GM19372 (cell line): ENCODE measurements around the gene UBLCP1.

Experiments
- ATAC-seq: cut with Tn5 transposase; IDR thresholded peaks from one replicate; pipeline ENCODE4 v1.9.1; 2021; ENCODE audit warnings: mild to moderate bottlenecking, low read depth, moderate library complexity; ENCODE audit not compliant: unreplicated experiment

UBLCP1 gene

GRCh38 chr5:159309689-159310433 is 46.8 kb downstream of the UBLCP1 start:
- ATAC-seq: no peak

GRCh38 chr5:159310511-159310910 is 47.4 kb downstream of the UBLCP1 start:
- no peak for ATAC-seq

DNA sequence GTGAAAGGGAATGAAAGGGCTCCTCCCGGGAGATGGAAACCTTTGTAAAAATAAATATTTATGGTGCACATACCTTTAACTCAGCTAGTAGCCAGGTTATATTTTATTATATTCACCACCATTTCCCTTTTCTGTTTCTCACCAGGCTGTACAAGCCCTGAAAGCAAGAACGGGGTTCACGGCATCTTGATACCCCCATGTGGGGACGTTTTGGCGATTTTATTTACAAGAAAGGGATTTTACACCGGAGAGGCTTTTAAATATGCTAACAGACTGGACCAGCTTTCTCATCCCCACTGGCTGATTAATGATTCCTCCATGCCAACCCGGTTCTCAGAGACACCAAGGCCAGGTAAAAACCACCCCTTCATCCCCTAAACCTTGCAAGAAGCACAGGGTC is 48.0 kb downstream of the UBLCP1 start:
- no peak for ATAC-seq

GRCh38 chr5:159313197-159313596 is 50.1 kb downstream of the UBLCP1 start:
- no peak for ATAC-seq

- no peak for ATAC-seq
These were observed 53.7 kb downstream of the UBLCP1 start for GRCh38 chr5:159316519-159317383.

- ATAC-seq: no peak
These were observed 54.8 kb downstream of the UBLCP1 start for GRCh38 chr5:159317849-159318248.

DNA sequence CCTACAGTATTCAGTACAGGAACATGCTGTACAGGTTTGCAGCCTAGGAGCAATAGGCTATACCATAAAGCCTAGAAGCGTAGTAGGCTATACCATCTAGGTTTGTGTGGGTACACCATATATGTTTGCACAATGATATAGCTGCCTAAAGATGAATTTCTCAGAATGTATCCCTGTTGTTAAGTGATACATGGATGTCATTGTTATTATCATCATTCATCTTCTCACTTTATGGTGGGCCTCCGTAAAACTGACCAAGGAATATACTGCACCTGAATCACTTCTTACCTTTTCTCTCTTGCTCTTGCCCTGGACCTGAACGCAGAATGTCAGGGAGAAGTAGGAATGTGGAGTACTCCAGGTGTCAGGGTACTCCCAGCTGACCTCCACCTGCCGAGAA is 55.4 kb downstream of the UBLCP1 start:
- no peak for ATAC-seq

DNA sequence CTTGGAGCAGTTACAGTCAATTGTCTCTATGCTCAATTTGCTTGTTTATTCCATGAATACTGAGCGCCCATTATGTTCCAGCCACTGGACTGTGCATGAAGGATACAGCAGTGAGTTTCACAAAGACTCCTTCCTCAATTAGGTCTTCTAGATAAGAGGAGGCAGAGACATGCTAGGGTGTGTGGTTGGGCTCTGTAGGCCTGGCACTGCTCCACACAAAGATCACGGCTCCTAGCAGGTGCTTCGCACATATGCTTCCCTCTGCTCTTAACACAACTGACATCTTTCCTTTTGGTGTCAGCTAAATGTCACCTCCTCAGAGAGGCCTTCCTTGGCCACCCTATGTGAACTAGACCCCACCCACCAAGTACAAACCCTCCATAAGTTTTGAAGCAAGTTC is 56.3 kb downstream of the UBLCP1 start:
- no peak for ATAC-seq

- no peak for ATAC-seq
These were observed 56.7 kb downstream of the UBLCP1 start for GRCh38 chr5:159319832-159320231.

DNA sequence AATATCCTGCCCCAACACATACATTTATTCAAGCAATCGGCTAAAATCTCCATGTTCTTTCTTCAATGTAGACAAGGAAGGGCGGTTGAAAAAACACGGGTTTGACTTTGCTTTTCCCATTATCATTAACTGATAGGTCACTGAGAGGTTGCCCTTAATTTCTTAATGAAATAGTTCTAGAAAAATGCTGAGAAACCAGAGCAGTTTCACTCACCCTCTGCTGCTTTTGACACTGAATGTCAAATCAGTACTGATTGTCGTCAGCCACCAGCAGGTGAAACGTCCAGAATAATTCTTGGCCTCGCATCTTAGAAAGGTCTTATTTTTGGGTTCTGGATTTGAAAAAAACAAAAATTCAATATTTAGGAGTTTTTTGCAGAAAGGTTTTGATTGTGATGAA is 59.1 kb downstream of the UBLCP1 start:
- no peak for ATAC-seq

DNA sequence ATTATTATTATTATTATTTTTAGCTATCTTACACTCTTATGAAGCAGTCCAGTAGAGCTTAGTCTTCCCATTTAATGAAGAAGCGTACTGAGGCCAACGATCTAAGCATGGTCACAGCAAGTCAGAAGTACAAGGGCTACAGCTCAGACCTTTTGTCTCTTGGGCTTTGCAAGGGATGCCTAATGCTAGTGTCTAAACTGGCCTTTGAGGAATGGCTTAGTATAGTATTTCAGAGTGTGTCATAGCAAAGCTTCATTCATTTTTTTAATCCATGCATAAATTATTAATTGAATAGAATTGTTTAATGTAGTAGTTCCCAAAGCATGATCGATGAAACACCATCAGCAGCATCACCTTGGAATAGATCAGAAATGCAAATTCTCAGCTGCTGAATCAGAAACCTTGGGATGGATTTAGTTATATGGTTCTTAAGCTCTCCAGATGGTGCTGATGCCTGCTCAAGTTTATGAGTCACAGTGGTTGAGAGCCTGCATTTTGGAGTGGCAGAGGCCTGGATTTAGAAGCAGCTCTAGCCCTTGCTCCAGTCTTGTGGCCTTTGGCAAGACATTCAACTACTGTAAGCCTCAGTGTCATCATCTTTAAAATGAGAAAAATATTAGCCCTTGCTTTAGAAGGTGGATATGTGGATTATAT is 61.1 kb downstream of the UBLCP1 start:
- ATAC-seq: no peak

DNA sequence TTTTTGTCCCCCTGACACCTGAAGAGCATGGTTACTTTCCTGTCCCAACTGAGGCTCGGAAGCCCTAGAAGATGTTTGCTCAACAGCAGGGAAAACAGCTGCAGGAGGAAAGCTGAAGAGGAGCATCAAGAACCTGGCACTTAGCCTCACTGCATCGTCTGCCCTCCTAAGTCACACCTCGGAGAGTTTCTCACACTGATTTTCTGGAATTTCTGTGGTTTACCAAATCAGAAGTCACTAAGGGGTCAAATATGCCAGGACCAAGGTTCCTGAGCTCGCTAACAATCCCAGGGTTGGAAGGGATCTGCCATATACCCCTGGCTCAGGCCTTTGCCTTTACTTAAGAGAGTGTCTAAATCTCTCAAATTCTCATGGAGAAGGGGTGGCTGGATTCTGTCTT is 61.9 kb downstream of the UBLCP1 start:
- ATAC-seq: no peak

GRCh38 chr5:159330131-159330800 is 67.2 kb downstream of the UBLCP1 start, which contains the start of gene IL12B:
IL12B (minus strand) TSS chr5:159330487; CDS start chr5:159326782, 3,705 bp downstream.
- ATAC-seq: no peak

- ATAC-seq: peak; percentile 66
These were observed 68.2 kb downstream of the UBLCP1 start for GRCh38 chr5:159331093-159331973.

DNA sequence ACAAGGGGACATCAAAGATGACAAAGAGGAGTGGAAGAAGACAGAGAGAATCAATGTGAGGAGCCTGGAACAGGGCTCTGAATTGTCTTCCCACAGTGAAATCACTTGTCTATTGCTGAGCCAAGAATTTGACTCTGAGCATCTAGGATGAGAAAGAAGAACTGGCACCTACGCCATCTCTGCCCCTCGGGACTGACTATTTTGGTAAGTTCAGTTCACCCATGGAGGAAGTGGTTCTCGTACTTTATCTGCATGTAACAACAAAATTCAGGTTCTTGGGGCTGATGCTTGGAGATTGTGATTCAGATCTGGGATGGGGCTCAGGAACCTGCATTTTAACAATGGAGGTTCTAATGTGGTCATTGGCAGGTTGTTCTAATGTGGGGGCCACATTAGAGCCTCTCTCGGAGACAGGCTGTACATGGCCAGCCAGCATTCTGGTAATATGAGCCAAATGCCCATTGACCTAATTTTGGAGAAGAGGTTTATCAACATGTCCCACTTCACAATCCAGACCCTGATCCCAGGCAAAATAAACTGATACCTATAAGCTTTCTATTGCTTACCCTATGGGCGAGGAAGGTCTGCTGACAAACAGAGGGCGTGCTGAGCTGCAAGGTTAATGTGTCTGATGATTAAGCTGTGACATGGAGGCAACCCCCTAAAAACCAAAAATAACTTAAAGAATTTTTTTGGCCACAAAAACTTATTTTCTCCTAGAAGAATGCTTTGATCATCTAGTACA is 69.9 kb downstream of the UBLCP1 start:
- ATAC-seq: no peak

- no peak for ATAC-seq
These were observed 70.4 kb downstream of the UBLCP1 start for GRCh38 chr5:159333545-159333925.
